HEK293T (cell line): ENCODE measurements around the gene ING3.

Experiments
- CTCF ChIA-PET: fragments of 350-600 bp; formaldehyde crosslinking; extraction: SDS; loops from one replicate; lab custom pipeline; 2021; ENCODE audit warnings: antibody characterized with exemption, inconsistent platforms; lab: Yijun Ruan, JAX
- POLR2A ChIA-PET: fragments of 350-600 bp; formaldehyde crosslinking; extraction: SDS; loops from one replicate; lab custom pipeline; 2020; ENCODE audit warnings: antibody characterized with exemption, inconsistent platforms; lab: Yijun Ruan, JAX
- DNase-seq: peaks from one replicate; pipeline ENCODE4 v3.0.0; 2012; ENCODE audit warnings: mixed read lengths; ENCODE audit errors: extremely low spot score
- ARNT ChIP-seq: fragments of 450-650 bp; IDR thresholded peaks from 2 replicates; pipeline ENCODE4 v1.6.1; 2017; ENCODE audit warnings: mild to moderate bottlenecking
- BHLHE40 ChIP-seq: fragments of 450-650 bp; IDR thresholded peaks from 2 replicates; pipeline ENCODE4 v1.6.1; 2016; ENCODE audit warnings: mild to moderate bottlenecking, moderate library complexity, borderline replicate concordance
- CTBP1 ChIP-seq: fragments of 450-650 bp; IDR thresholded peaks from 2 replicates; pipeline ENCODE4 v1.6.1; 2016; ENCODE audit warnings: borderline replicate concordance
- ELF4 ChIP-seq: fragments of 450-650 bp; IDR thresholded peaks from 2 replicates; pipeline ENCODE4 v1.6.1; 2017; ENCODE audit warnings: antibody characterized with exemption
- FOXA1 ChIP-seq: fragments of 450-650 bp; IDR thresholded peaks from 2 replicates; pipeline ENCODE4 v1.6.1; 2016; ENCODE audit warnings: mild to moderate bottlenecking
- FOXK2 ChIP-seq: fragments of 450-650 bp; IDR thresholded peaks from 2 replicates; pipeline ENCODE4 v1.6.1; 2016; ENCODE audit warnings: mild to moderate bottlenecking
- FOXM1 ChIP-seq: fragments of 450-650 bp; IDR thresholded peaks from 2 replicates; pipeline ENCODE4 v1.6.1; 2017; ENCODE audit warnings: mild to moderate bottlenecking, borderline replicate concordance
- HDGF ChIP-seq: fragments of 450-650 bp; IDR thresholded peaks from 2 replicates; pipeline ENCODE4 v1.6.1; 2017; ENCODE audit warnings: antibody characterized with exemption, borderline replicate concordance
- L3MBTL2 ChIP-seq: fragments of 450-650 bp; conservative IDR thresholded peaks from 2 replicates; pipeline ENCODE4 v1.6.1; 2016; ENCODE audit warnings: mild to moderate bottlenecking
- LEF1 ChIP-seq: fragments of 450-650 bp; IDR thresholded peaks from 2 replicates; pipeline ENCODE4 v1.6.1; 2017; ENCODE audit warnings: mild to moderate bottlenecking, borderline replicate concordance
- NFRKB ChIP-seq: fragments of 450-650 bp; IDR thresholded peaks from 2 replicates; pipeline ENCODE4 v1.6.1; 2016; ENCODE audit warnings: mild to moderate bottlenecking, moderate library complexity
- SP1 ChIP-seq: fragments of 450-650 bp; IDR thresholded peaks from 2 replicates; pipeline ENCODE4 v1.6.1; 2017
- SUZ12 ChIP-seq: fragments of 450-650 bp; IDR thresholded peaks from 2 replicates; pipeline ENCODE4 v1.6.1; 2016; ENCODE audit warnings: mild to moderate bottlenecking
- TARDBP ChIP-seq: fragments of 450-650 bp; IDR thresholded peaks from 2 replicates; pipeline ENCODE4 v1.6.1; 2016
- ZNF384 ChIP-seq: fragments of 450-650 bp; IDR thresholded peaks from 2 replicates; pipeline ENCODE4 v1.6.1; 2016
- TF ChIP-seq, protein P1 (sequence below): fragments of 450-650 bp; IDR thresholded peaks from 2 replicates; pipeline ENCODE4 v1.6.1; 2016

ING3 gene, protein sequence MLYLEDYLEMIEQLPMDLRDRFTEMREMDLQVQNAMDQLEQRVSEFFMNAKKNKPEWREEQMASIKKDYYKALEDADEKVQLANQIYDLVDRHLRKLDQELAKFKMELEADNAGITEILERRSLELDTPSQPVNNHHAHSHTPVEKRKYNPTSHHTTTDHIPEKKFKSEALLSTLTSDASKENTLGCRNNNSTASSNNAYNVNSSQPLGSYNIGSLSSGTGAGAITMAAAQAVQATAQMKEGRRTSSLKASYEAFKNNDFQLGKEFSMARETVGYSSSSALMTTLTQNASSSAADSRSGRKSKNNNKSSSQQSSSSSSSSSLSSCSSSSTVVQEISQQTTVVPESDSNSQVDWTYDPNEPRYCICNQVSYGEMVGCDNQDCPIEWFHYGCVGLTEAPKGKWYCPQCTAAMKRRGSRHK

DNA sequence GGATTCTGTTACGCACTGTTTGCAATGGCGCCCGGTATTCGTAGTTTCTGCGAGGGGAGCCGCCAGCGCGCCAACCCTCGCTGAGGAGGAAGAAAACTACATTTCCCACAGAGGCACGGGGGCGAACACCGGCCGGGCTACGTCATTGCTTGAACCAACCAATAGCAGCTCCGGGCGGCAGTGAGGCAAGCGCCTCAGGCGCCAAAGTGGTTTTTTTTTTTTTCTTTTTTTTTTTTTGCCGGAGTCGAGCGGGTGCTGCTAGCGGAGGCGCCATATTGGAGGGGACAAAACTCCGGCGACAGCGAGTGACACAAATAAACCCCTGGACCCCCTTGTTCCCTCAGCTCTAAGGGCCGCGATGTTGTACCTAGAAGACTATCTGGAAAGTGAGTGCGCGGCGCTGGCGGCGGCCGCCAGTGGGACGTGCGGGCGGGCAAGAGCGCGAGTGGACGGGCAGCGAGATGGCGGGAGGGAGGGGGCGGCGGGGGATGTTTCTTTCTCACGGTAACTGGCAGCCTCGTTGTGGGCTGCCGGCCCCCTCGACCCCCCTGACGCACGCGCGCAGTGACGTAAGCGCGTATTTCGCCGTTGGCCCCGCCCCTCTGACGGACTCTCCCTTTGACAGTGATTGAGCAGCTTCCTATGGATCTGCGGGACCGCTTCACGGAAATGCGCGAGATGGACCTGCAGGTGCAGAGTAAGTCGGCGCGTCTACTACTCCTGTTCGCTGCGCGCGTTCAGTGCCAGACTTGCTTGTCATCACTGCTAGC lies at the start of gene ING3:
Gene ING3 (plus strand): TSS at position 239 of the 770 bp plus-strand sequence. CDS start 120 bp downstream, at position 359.
- POLR2A ChIA-PET, result interaction anchor here (0.6 to 1.5 kb wide), 7 partner anchors 14 to 242 kb away, joined by 3 to 5 read pairs (median 3); no protein-coding TSS in a partner anchor
- CTCF ChIA-PET, result interaction anchor here (1.2 kb wide), 1 partner anchor 37 kb away, joined by 3 read pairs; no protein-coding TSS in a partner anchor
- TF ChIP-seq ARNT (no peak), CTBP1 (no peak), FOXA1 (no peak), FOXK2 (no peak), ELF4 (peak; percentile 44; the same call in 1 of the 2 replicates), SUZ12 (peak; percentile 88), L3MBTL2 (no peak), BHLHE40 (no peak), FOXM1 (no peak; the same call in 1 of the 2 replicates), TARDBP (no peak), HDGF (no peak), NFRKB (peak; percentile 50; the same call in 1 of the 2 replicates), LEF1 (no peak), ZNF384 (peak; percentile 100), SP1 (no peak)
- TF ChIP-seq, protein P1, sequence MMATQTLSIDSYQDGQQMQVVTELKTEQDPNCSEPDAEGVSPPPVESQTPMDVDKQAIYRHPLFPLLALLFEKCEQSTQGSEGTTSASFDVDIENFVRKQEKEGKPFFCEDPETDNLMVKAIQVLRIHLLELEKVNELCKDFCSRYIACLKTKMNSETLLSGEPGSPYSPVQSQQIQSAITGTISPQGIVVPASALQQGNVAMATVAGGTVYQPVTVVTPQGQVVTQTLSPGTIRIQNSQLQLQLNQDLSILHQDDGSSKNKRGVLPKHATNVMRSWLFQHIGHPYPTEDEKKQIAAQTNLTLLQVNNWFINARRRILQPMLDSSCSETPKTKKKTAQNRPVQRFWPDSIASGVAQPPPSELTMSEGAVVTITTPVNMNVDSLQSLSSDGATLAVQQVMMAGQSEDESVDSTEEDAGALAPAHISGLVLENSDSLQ, result peak; percentile 98
- peak; percentile 89 for DNase-seq

DNA sequence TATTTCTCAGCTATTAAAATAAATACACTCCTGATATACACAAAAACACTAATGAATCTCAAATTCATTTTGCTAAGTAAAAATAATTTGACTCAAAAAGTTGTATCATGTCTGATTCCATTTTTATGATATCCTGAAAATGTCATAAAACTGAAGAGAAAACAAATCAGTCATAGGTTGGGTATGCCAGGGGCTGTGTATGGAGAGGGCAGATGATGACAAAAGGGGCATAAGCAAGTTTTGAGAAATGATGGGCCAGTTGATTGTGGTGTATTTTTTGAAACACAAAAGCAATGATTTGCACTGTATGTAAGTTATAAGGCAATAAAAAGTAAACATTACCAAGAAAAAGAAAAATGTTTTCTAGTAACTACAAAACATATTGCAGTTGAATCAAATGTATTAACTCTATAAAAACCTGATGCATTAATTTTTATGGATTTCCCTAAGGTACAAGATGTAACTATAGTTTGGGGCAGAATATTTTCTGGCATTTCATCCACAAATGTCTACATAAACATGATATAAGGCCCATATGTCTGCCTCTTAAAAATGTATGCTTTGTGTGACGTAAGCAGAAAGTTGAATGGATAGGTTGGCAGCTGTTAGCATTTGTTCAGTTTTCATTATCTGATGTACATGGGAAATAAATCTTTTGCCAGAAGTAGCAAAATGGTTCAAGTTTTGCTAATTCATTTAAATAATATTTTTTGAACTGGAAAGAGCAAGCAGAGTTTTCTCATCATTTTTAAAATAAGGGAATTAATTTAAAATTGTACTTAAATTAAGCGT lies 35.1 kb upstream of the ING3 start:
- no peak for TF ChIP-seq ELF4
- TF ChIP-seq L3MBTL2, result no peak
- no peak for TF ChIP-seq SP1
- TF ChIP-seq CTBP1, result no peak
- no peak for DNase-seq
- ChIA-PET CTCF (no interaction called here), POLR2A (no interaction called here)

DNA sequence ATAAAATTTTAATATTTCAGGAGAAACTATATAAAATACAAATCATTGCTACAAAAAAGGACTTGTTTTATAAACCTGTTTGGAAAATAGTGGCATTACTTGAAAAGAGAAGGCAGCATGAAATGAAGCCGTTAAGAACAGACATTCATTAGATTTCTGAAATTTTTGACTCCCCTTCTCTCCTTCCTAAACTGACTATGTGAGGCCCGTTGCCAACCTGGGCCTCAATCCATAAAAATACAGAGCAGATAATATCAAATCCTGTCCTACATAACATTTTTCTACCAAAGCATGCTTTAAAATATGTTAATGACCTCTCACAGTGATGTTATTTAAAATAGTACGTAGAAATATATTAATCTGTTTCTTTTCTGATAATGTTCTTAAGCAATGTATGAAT lies 34.5 kb upstream of the ING3 start:
- POLR2A ChIA-PET, result no interaction called here
- TF ChIP-seq L3MBTL2, result no peak
- no peak for TF ChIP-seq ARNT
- TF ChIP-seq LEF1, result no peak
- TF ChIP-seq FOXK2, result no peak
- no peak for TF ChIP-seq BHLHE40
- TF ChIP-seq SUZ12, result no peak
- TF ChIP-seq FOXA1, result no peak
- no peak for TF ChIP-seq HDGF
- TF ChIP-seq, protein P1, result no peak
- no peak for TF ChIP-seq FOXM1
- no peak for TF ChIP-seq NFRKB
- TF ChIP-seq CTBP1, result no peak
- DNase-seq, result no peak
- CTCF ChIA-PET, result no interaction called here

DNA sequence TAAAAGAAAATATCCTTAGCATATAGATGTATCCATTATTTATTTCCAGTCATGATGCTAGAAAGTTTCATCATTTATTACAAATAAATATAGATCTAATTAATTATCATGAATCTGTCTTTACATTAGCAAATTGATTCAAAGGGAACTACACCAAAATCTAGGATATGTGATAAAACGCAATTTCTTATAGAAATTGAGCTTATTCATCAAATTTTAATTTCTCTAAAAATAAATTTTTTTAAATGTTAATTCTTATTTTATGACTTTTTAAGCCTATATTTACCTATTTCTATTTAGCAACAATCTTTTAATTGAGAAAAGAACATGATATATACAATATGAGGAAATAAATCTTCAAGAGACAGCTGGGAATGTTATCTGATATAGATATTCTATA lies 34.0 kb upstream of the ING3 start:
- ChIA-PET CTCF (no interaction called here), POLR2A (no interaction called here)
- no peak for DNase-seq
- TF ChIP-seq FOXM1, result no peak
- TF ChIP-seq NFRKB, result no peak
- no peak for TF ChIP-seq HDGF
- TF ChIP-seq FOXK2, result no peak
- TF ChIP-seq FOXA1, result no peak
- TF ChIP-seq, protein P1, result no peak

DNA sequence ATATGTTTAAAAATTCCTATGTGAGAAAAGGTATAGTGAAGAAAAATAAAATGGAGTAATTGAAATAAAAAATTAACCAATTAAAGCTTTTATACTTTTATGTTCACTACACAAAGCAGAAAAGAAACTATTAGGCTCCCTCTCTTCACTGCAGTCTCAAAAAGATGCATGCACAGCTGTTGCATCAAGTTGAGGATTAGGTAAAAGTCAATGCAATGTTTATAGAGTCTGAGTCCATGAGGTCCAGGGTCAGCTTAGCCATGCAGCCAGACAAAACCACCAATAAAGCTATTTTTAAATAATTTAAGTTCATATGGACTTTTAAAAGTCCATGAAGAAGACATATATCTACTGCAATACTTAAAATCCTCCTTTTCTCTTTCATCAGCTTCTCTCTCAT lies 31.1 kb upstream of the ING3 start:
- ChIA-PET POLR2A (no interaction called here), CTCF (no interaction called here)
- no peak for DNase-seq
- TF ChIP-seq ELF4 (no peak), TARDBP (no peak), BHLHE40 (no peak)

DNA sequence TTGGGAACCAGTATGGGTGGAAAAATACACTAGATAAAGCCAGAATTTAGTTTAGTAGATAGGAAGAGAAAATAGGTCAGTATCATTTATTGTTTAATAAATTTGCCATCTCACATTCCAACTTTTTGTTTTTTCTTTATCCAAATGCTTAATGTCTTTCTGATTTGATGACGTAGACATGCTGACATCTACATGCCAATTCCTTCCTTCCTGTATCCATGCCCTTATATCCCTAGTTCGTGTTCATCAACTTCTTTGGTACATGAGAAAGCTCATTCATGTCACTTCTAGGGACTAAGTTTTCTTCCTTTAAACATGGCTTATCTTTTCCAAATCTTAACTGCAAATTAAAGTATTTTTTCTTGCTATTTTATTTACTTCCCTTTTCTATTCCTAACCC lies 30.5 kb upstream of the ING3 start:
- CTCF ChIA-PET, result no interaction called here
- no peak for DNase-seq
- no peak for TF ChIP-seq BHLHE40
- no peak for TF ChIP-seq SP1
- no peak for TF ChIP-seq CTBP1
- no peak for TF ChIP-seq FOXK2
- TF ChIP-seq, protein P1, result no peak
- no peak for TF ChIP-seq SUZ12
- no peak for TF ChIP-seq L3MBTL2
- no peak for TF ChIP-seq HDGF
- no peak for TF ChIP-seq FOXM1
- no peak for TF ChIP-seq LEF1
- no peak for TF ChIP-seq FOXA1
- no peak for TF ChIP-seq ELF4
- no peak for TF ChIP-seq ZNF384
- TF ChIP-seq ARNT, result no peak
- POLR2A ChIA-PET, result no interaction called here
